CD14-positive monocyte (primary cell): Measurements from ENCODE around the gene PSMA7. TPM values are rescaled to one million over a fixed set of nuclear protein-coding genes. Genes with fewer than 3 reads are reported as not detected.

Source experiments
- DNase-seq, 3 donors: peaks; one replicate each; pipeline ENCODE4 v3.0.0-alpha.2; 2011 to 2022
- H2AFZ ChIP-seq: 2 replicates; pipeline ENCODE4 v1.6.0; 2012; ENCODE audit warnings: mild to moderate bottlenecking, low read depth, low read length, inconsistent platforms; ENCODE audit not compliant: insufficient read depth, poor library complexity, severe bottlenecking
- H3K27ac ChIP-seq, 2 donors: 1 replicate in 1 of 2; 2 replicates in 1 of 2; pipeline ENCODE4 v1.5.1; 2012 to 2013; ENCODE audit warnings: low read length in 2 of 2, control low read depth in 1 of 2, inconsistent platforms in 1 of 2, low read depth in 1 of 2, mild to moderate bottlenecking in 1 of 2
- H3K27me3 ChIP-seq, 2 donors: one replicate each; pipeline versions ENCODE4 v1.6.0 to v1.6.1; 2011 to 2013; ENCODE audit warnings: low read length in 2 of 2; ENCODE audit not compliant: control insufficient read depth in 2 of 2, insufficient read depth in 2 of 2
- H3K36me3 ChIP-seq, 2 donors: replicated peaks in 1 of 2; 1 replicate in 1 of 2; 2 replicates in 1 of 2; pipeline versions ENCODE4 v1.5.1 to v1.6.1; 2012 to 2013; ENCODE audit warnings: low read length in 2 of 2, control low read depth in 1 of 2, inconsistent platforms in 1 of 2, mild to moderate bottlenecking in 1 of 2; ENCODE audit not compliant: insufficient read depth in 2 of 2, control insufficient read depth in 1 of 2
- H3K4me1 ChIP-seq, 2 donors: 1 replicate in 1 of 2; 2 replicates in 1 of 2; pipeline versions ENCODE4 v1.5.1 to v1.6.1; 2012 to 2013; ENCODE audit warnings: low read length in 2 of 2, control low read depth in 1 of 2, inconsistent platforms in 1 of 2, mild to moderate bottlenecking in 1 of 2, moderate library complexity in 1 of 2; ENCODE audit not compliant: insufficient read depth in 2 of 2, control insufficient read depth in 1 of 2
- H3K4me2 ChIP-seq: replicated peaks from 2 replicates; pipeline ENCODE3; 2012; ENCODE audit warnings: low read length, moderate library complexity, mild to moderate bottlenecking; ENCODE audit not compliant: poor library complexity, severe bottlenecking; ENCODE audit errors: extremely low read depth
- H3K4me3 ChIP-seq, 3 experiments: fragments of 200-600 bp in 1 of 3; sonication (generic) in 1 of 3; replicated peaks in 1 of 3; 1 replicate in 2 of 3; 2 replicates in 1 of 3; pipeline ENCODE4 v1.5.1; 2011 to 2013; ENCODE audit warnings: low read length in 3 of 3, mild to moderate bottlenecking in 3 of 3, control low read depth in 2 of 3, low read depth in 2 of 3, inconsistent platforms in 1 of 3, moderate library complexity in 1 of 3
- H3K79me2 ChIP-seq: 2 replicates; pipeline ENCODE4 v1.6.0; 2012; ENCODE audit warnings: mild to moderate bottlenecking, control low read depth, inconsistent platforms, low read length, moderate library complexity; ENCODE audit not compliant: insufficient read depth
- H3K9ac ChIP-seq: 2 replicates; pipeline ENCODE4 v1.6.0; 2017; ENCODE audit warnings: low read length, mild to moderate bottlenecking; ENCODE audit not compliant: insufficient read depth, poor library complexity, severe bottlenecking
- H3K9me3 ChIP-seq, 2 donors: replicated peaks in 1 of 2; 1 replicate in 1 of 2; 2 replicates in 1 of 2; pipeline versions ENCODE4 v1.5.1 to v1.6.1; 2012 to 2013; ENCODE audit warnings: low read length in 2 of 2, control low read depth in 1 of 2; ENCODE audit not compliant: control insufficient read depth in 1 of 2, insufficient read depth in 1 of 2
- H4K20me1 ChIP-seq: 2 replicates; pipeline ENCODE4 v1.6.0; 2012; ENCODE audit warnings: mild to moderate bottlenecking, low read length, control low read depth, moderate library complexity; ENCODE audit not compliant: insufficient read depth
- H3K27ac Mint-ChIP-seq, 7 donors: one replicate each; pipeline ENCODE4 v1.8.0; 2020; ENCODE audit warnings: mild to moderate bottlenecking in 7 of 7, mixed read lengths in 7 of 7, moderate library complexity in 6 of 7, inconsistent platforms in 2 of 7
- H3K27me3 Mint-ChIP-seq, 3 donors: one replicate each; pipeline ENCODE4 v1.8.0; 2021 to 2022; ENCODE audit warnings: low read depth in 3 of 3, mild to moderate bottlenecking in 3 of 3, mixed read lengths in 3 of 3, moderate library complexity in 3 of 3, inconsistent platforms in 1 of 3
- H3K36me3 Mint-ChIP-seq, 2 donors: one replicate each; pipeline ENCODE4 v1.8.0; 2020; ENCODE audit warnings: mixed read lengths in 2 of 2, inconsistent platforms in 1 of 2, mild to moderate bottlenecking in 1 of 2
- H3K4me1 Mint-ChIP-seq: one replicate; pipeline ENCODE4 v1.8.0; 2020; ENCODE audit warnings: mild to moderate bottlenecking, mixed read lengths
- H3K4me3 Mint-ChIP-seq, 2 donors: one replicate each; pipeline ENCODE4 v1.8.0; 2020; ENCODE audit warnings: mild to moderate bottlenecking in 2 of 2, mixed read lengths in 2 of 2, moderate library complexity in 1 of 2
- H3K9me3 Mint-ChIP-seq, 7 donors: one replicate each; pipeline ENCODE4 v1.8.0; 2020 to 2022; ENCODE audit warnings: mixed read lengths in 7 of 7, mild to moderate bottlenecking in 6 of 7, moderate library complexity in 6 of 7, inconsistent platforms in 2 of 7
- WGBS: methylation state at CpG from one replicate; pipeline ENCODE4 v1.1.5; 2013; ENCODE audit warnings: missing lambda C conversion rate; ENCODE audit not compliant: insufficient coverage; 5-methylcytosine and 5-hydroxymethylcytosine counted together
- intact Hi-C, 2 donors: fragments of 100-400 bp; cut with micrococcal nuclease; formaldehyde crosslinking; loops; one replicate each; pipeline versions ENCODE4 v1.15.0 to v1.15.1; 2023
- polyA plus RNA-seq, 3 donors: library from polyadenylated mRNA; depleted of rRNA in 1 of 3; unstranded in 2 of 3; stranded (reverse) in 1 of 3; fragments of 300-500 nt in 2 of 3; fragments of >200 nt in 1 of 3; fragmentation: Illumina TruSeq in 2 of 3; gene quantifications; 1 replicate in 2 of 3; 2 replicates in 1 of 3; pipeline ENCODE4 v1.2.3, GENCODE V29; 2012 to 2021
- TF ChIP-seq, protein P1 (sequence below): fragments of 200-600 bp; IDR thresholded peaks from one replicate; pipeline ENCODE4 v1.8.0; 2022; ENCODE audit warnings: antibody characterized with exemption, mild to moderate bottlenecking

PSMA7 gene
- polyA plus RNA-seq, 3 donors, result 402 to 668 (median 527) TPM

DNA sequence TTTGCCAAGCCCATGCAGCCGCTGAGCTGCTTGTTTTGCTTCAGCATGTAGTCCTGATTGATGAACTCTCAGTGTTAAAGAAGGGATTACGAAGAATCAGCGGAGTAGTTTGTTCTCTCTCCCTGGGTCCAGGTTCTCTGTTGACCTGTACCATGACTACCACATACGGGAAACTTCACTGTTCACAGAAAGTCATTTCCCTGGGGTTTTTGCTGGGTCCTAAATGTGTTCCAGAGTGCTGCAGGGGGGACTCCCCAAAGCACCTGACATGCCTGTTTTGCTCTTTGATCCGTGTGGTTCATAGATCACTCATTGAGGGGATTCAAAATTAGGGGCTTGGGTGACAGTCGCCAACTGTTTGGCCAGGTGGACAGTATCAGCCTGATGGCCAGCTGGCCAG is 15.4 kb downstream of the PSMA7 start:
- H3K79me2 ChIP-seq, result peaks cover 47% of the 10 kb centered on the region
- Mint-ChIP-seq H3K27ac (peak overlapping the region in 1 of 7 donors; percentile 36), H3K4me3 (no peak overlapping the region), H3K27me3 (no peaks in the 10 kb centered on the region), H3K36me3 (peaks cover 83 to 88% of the 10 kb centered on the region in 2 donors), H3K9me3 (no peaks in the 10 kb centered on the region), H3K4me1 (peaks cover 45% of the 10 kb centered on the region)
- H3K9me3 ChIP-seq, result no peaks in the 10 kb centered on the region
- intact Hi-C loops, result loop anchor here in 1 of 2 donors (10.0 kb wide), 1 partner anchor 177 kb away; the partner anchor contains the start of gene ADRM1
- H3K9ac ChIP-seq, result no peak overlapping the region
- no peak overlapping the region for H3K4me3 ChIP-seq
- H3K4me2 ChIP-seq, result no peak overlapping the region
- peaks cover 22 to 34% of the 10 kb centered on the region in 2 donors for H3K4me1 ChIP-seq
- peaks cover 82 to 90% of the 10 kb centered on the region in 2 donors for H3K36me3 ChIP-seq
- H4K20me1 ChIP-seq, result peaks cover 80% of the 10 kb centered on the region
- TF ChIP-seq, protein P1, sequence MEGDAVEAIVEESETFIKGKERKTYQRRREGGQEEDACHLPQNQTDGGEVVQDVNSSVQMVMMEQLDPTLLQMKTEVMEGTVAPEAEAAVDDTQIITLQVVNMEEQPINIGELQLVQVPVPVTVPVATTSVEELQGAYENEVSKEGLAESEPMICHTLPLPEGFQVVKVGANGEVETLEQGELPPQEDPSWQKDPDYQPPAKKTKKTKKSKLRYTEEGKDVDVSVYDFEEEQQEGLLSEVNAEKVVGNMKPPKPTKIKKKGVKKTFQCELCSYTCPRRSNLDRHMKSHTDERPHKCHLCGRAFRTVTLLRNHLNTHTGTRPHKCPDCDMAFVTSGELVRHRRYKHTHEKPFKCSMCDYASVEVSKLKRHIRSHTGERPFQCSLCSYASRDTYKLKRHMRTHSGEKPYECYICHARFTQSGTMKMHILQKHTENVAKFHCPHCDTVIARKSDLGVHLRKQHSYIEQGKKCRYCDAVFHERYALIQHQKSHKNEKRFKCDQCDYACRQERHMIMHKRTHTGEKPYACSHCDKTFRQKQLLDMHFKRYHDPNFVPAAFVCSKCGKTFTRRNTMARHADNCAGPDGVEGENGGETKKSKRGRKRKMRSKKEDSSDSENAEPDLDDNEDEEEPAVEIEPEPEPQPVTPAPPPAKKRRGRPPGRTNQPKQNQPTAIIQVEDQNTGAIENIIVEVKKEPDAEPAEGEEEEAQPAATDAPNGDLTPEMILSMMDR, result no peak
- no peak overlapping the region for H2AFZ ChIP-seq
- H3K27me3 ChIP-seq, result no peaks in the 10 kb centered on the region
- 95% methylated on average over 6 of the region's 6 CpGs for WGBS
- H3K27ac ChIP-seq, result no peak overlapping the region
- DNase-seq, result no peak

DNA sequence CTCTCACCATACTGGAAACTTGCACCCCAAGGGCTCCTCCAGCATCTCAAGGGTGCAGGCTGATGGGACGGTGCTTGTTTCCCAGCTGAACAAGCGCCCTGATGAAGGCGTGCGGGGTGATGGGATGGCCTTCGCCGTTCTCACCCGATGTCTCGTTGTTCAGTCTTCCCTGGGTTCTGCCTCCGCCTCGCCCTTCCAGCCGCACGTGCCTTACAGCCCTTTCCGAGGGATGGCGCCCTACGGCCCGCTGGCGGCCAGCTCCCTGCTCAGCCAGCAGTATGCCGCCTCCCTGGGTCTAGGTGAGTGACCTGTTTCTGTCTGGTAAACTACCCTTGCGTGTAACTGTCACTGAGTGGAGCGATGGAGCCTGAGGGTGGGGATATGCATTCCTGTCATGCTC is 17.1 kb downstream of the PSMA7 start:
- Histone ChIP-seq H3K36me3 (peaks cover 66 to 74% of the 10 kb centered on the region in 2 donors), H3K4me1 (peaks cover 13 to 22% of the 10 kb centered on the region in 2 donors), H4K20me1 (peaks cover 65% of the 10 kb centered on the region), H3K9ac (no peak overlapping the region), H3K79me2 (peaks cover 45% of the 10 kb centered on the region), H3K9me3 (no peaks in the 10 kb centered on the region), H3K27me3 (no peaks in the 10 kb centered on the region), H2AFZ (no peak overlapping the region), H3K4me3 (no peak overlapping the region), H3K4me2 (no peak overlapping the region), H3K27ac (no peak overlapping the region)
- no peak overlapping the region for H3K4me3 Mint-ChIP-seq
- peaks cover 32% of the 10 kb centered on the region for H3K4me1 Mint-ChIP-seq
- 97% methylated on average over 20 of the region's 20 CpGs for WGBS
- TF ChIP-seq, protein P1, result no peak
- intact Hi-C loops, result loop anchor here in 1 of 2 donors (10.0 kb wide), 1 partner anchor 179 kb away; the partner anchor contains the start of gene ADRM1
- peaks cover 68 to 71% of the 10 kb centered on the region in 2 donors for H3K36me3 Mint-ChIP-seq
- no peak for DNase-seq
- H3K27ac Mint-ChIP-seq, result no peak overlapping the region
- H3K27me3 Mint-ChIP-seq, result peaks cover 0 to under 1% (median 0%) of the 10 kb centered on the region in 3 donors
- H3K9me3 Mint-ChIP-seq, result no peaks in the 10 kb centered on the region
